Stimulated activated CD8-positive, alpha-beta memory T cell treated with anti-CD3 and anti-CD28 coated beads, Interleukin-12 subunit alpha, Interleukin-12 subunit beta, amount 100 ng/mL, for 1 hour (primary cell): ENCODE results near the gene EXOC6B.
A peak's percentile ranks its signal among the peaks of the same experiment; 100 is the strongest.

ENCODE experiments used
- DNase-seq: peaks from one replicate; pipeline ENCODE4 v3.0.0-alpha.2; 2020; ENCODE audit warnings: low read depth

EXOC6B gene

DNA sequence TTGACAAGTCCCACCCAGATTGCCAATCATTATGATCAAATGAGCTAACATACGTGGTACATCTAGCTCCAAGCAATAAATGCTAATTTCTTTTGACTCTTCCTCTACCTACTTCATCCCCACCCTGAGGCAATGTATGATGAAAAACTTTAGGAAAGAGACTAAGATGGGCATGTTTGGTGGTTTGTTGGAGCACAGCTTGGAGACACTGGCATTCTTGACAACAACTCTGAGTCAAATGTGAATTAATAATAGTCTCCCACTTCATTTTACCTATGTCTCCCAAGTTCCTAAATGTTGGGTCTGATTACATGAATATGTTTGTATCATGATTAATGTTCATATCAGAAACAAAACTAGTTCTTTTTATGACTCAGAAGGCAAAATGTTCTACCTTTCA lies 36.6 kb downstream of the EXOC6B start:
- no peak for DNase-seq

GRCh38 chr2:72788756-72789155 lies 37.1 kb downstream of the EXOC6B start:
- DNase-seq: no peak

DNA sequence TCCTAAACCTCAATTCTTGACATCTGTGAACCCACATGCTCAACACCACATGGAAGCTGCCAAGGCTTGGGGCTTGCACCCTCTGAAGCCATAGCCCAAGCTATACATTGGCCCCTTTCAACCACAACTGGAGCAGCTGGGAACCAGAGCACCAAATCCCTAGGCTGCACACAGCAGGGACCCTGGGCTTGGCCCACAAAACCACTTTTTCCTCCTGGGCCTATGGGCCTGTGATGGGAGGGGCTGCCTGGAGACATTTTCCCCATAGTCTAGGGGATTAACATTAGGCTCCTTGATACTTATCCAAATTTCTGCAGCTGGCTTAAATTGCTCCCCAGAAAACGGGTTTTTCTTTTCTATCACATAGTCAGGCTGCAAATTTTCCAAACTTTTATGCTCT lies 40.3 kb downstream of the EXOC6B start:
- DNase-seq: no peak

DNA sequence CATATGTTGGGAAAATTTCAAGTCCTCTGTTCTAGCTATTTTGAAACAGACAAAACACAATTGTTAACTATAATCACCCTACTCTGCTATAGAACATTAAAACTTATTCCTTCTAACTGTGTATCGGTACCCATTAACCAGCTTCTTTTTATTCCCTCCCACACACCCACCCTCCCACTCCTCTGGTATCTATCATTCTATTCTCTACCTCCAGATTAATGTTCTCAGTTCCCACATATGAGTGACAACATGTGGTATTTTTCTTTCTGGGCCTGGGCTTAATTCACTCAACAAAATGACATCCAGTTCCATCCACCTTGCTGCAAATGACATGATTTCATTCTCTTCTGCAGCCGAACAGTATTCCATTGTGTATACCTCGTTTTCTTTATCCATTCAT lies 43.3 kb downstream of the EXOC6B start:
- DNase-seq: no peak

GRCh38 chr2:72781480-72781879 lies 44.4 kb downstream of the EXOC6B start:
- no peak for DNase-seq

- DNase-seq: no peak
These were observed 45.4 kb downstream of the EXOC6B start for GRCh38 chr2:72780477-72780876.

- no peak for DNase-seq
These were observed 46.3 kb downstream of the EXOC6B start for GRCh38 chr2:72779495-72779894.

DNA sequence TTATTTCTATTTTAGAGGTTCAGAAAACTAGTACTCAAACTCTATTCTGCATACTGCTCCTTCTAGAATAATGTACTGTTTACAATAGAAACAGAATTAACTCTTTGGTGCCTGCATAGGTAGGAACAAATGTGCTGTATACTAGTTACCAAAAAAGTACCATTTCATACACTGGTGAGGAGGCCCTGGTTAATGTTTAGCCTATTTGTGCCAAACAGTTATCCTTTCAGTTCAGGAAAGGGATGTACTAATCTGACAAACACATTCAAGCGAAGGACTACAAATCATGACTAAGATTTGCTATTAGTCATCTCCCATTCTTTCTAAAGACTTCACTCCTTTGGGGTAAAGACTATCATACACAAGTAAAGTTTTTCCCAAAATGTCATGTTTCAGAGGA lies 47.4 kb downstream of the EXOC6B start:
- DNase-seq: no peak

GRCh38 chr2:72770879-72771461 lies 54.9 kb downstream of the EXOC6B start:
- DNase-seq: peak; percentile 48

DNA sequence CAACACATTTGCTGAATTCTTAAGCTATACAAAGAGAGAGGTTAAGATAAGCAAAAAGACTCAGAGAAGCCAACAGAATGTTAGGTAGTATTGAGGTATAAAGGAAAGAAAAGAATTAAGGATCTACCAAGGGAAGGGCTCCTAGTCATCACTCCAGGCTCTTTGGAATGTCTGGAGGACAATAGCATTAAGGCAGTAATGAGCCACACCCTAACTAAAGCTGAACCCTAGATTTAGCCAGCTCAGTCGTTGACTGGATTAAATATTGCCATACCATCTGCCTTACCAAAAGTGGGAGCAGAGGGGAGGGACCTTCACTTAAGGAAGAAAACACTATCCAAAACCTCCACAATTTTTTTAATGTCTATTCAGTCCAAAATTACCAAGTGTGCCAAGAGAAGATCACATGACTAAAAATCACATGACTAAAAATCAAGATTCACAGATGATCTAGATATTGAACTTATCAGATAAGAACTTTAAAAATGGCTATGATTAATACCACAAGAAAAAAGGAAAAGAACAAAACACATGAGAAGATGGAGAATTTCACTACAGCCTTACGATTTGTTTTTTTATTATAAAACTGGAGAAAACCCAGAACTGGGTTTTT lies 59.7 kb downstream of the EXOC6B start:
- DNase-seq: no peak

GRCh38 chr2:72762276-72762675 lies 63.6 kb downstream of the EXOC6B start:
- DNase-seq: no peak

DNA sequence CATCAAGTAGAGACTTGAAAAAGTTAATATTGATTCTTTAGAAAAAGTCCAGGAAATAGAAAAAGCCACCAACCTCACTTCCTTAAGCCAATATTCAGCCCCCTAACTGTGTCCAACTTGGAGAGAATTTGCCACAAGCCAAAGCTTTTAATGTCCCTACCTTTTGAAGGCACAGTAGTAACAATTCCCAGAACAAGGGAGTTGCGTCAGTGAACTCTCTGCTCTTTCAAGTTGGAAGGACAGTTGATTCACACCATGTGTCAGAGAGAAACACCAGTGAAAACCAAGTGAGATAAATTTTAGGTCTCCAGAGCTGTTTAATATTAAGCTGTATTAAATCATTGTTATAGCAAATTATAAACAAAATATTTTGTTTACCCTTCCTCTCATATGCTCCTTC lies 66.1 kb downstream of the EXOC6B start:
- no peak for DNase-seq

- no peak for DNase-seq
These were observed 68.6 kb downstream of the EXOC6B start for GRCh38 chr2:72757177-72757775.

DNA sequence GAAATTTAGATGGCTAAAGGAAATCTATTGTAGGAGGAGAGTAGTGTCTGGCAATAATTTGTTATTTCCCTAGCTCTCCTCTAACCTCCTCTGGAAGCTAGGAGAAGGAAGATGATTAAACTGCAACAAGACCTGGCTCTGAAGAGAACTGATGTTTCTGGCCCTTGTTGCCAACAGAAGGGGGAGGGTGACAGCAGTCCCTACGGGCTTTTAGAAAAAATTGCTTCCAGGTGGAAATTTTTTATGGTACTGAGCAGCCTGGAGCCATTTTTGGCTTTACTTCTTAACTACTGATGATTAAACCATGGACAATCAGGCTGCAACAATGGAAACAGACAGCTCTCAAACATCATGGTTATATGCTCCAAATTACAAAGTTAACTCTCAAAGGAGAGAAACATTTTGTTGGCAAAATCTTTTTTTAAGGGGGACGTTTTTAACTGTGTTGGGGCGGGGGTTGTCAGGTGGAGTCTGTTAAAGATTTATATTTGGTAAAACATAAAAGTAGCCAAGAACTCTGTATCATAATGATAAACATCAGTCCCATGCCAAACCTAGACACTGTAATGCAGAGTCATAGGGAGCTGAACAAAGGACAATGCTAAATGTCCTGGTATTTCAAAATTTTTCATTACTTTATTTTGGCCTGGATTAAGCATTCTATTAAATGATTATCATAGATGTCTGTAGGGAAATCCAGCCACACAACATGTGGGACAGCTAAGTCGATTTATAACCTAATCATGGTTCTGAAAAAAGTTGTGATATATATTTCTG lies 70.0 kb downstream of the EXOC6B start:
- no peak for DNase-seq

DNA sequence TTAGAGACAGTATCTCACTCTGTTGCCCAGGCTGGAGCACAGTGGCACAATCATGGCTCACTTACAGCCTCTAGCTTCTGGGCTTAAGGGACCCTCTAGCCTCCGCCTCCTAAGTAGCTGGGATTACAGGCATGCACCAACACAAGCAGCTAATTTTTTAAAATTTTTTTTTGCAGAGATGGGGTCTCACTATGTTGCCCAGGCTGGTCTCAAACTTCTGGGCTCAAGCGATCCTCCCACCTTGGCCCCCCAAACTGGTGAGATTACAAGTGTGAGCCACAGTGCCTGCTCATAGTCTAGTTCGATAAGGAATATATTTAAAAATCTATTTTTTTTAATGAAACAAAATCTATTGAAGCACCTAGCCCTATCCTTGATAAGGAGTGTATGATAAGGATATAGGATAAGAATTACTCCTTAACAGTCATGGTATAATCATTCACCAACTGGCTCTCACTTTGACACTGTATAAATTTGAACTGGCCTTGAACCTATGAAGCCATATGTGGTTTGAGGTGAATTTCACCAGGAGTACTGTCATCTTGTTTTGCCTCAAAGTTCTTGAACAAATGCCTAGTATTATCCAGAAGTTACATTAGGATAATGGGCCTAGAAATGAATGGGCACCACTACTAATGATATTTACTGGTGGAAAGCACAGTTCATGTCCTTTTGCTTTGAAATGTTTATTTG lies 71.1 kb downstream of the EXOC6B start:
- no peak for DNase-seq

- DNase-seq: no peak
These were observed 74.7 kb downstream of the EXOC6B start for GRCh38 chr2:72750977-72751639.

DNA sequence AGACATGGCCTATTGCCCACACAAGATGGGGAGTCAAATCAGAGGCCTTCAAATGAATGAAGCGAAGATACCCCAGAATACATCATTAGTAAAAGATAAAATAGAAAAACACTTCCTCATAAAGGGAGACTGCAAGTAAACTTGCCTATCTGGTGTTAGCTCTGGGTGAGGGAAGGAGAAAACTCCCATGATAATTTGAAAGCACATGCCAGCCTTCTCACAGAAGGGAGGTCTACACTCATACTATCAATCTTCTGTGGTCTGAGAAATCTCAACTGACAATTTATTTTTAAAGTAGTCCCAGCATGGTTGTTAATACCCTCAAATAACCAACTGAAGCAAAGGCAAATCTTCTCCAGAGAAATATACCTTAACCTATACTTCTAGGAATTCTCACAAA lies 75.4 kb downstream of the EXOC6B start:
- no peak for DNase-seq

DNA sequence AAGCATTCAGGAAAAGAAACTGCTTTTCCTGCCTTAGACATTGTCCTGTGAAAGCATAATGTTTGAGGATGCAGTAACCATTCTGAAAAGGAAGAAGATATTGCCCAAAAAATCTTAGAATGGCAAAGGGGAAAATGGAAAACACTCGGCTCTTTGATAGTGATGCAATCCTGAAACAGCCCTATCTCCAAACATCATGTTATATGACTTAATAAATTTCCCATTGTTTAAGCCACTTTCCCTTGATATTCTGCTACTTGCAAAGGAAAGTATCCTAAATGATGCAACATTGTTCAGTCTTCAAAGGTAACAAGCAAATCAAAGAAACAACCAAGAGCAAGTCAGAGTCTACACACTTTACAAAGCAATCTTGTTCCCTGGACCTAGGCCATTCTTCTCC lies 78.5 kb downstream of the EXOC6B start:
- no peak for DNase-seq

- DNase-seq: no peak
These were observed 80.0 kb downstream of the EXOC6B start for GRCh38 chr2:72745679-72746368.

DNA sequence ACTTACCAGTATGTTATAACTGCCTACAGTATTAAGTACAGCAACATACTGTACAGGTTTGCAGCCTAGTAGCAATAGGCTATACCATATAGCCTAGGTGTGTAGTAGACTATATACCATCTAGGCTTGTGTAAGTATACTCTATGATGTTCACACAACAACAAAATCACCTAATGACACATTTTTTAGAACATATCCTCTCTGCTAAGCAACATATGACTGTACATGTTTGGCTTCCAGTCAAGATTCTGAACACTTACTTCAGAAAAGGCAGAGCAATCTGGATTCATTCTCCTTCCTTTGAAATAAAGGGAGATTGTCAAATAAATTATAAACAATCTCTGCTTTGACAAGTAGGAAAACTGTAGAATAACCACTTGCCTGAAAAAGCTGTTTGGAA lies 81.8 kb downstream of the EXOC6B start:
- DNase-seq: no peak

GRCh38 chr2:72743481-72743880 lies 82.4 kb downstream of the EXOC6B start:
- DNase-seq: no peak
